OCI-LY3 (cell line): ENCODE measurements around the gene SLCO4A1.

ENCODE experiments used
- H2AFZ ChIP-seq: fragments of 200-600, 300-600 bp; shearing (Covaris generic); 2 replicates; pipeline ENCODE4 v1.6.0; 2014; ENCODE audit warnings: antibody characterized with exemption, low read depth, low read length
- H3K27ac ChIP-seq: fragments of 200-600, 300-600 bp; sonication (generic); 2 replicates; pipeline ENCODE4 v1.5.1; 2014; ENCODE audit warnings: mild to moderate bottlenecking, low read length, moderate library complexity, mixed read lengths
- H3K27me3 ChIP-seq: fragments of 200-600, 300-600 bp; sonication (generic); 2 replicates; pipeline ENCODE4 v1.6.1; 2014; ENCODE audit warnings: low read depth, low read length, mixed read lengths
- H3K36me3 ChIP-seq: fragments of 200-600, 300-600 bp; sonication (generic); replicated peaks from 2 replicates; pipeline ENCODE3; 2014; ENCODE audit warnings: low read depth, low read length, mixed read lengths
- H3K4me1 ChIP-seq: fragments of 300-600, 200-600 bp; sonication (generic); 2 replicates; pipeline ENCODE4 v1.6.1; 2014; ENCODE audit warnings: low read length, mixed read lengths
- H3K4me2 ChIP-seq: fragments of 200-600, 300-600 bp; sonication (generic); 2 replicates; pipeline ENCODE4 v1.6.1; 2014; ENCODE audit warnings: low read length, mixed read lengths
- H3K4me3 ChIP-seq: fragments of 300-600, 200-600 bp; sonication (generic); 2 replicates; pipeline ENCODE4 v1.5.1; 2014; ENCODE audit warnings: antibody characterized with exemption, mild to moderate bottlenecking, low read length, moderate library complexity
- H3K79me2 ChIP-seq: fragments of 300-600, 200-600 bp; shearing (Covaris generic); 2 replicates; pipeline ENCODE4 v1.6.1; 2014; ENCODE audit warnings: mild to moderate bottlenecking, low read length, mixed read lengths
- H3K9ac ChIP-seq: fragments of 300-600, 200-600 bp; shearing (Covaris generic); 2 replicates; pipeline ENCODE4 v1.6.0; 2014; ENCODE audit warnings: mild to moderate bottlenecking, low read length, moderate library complexity
- H3K9me3 ChIP-seq: fragments of 200-600, 300-600 bp; shearing (Covaris generic); 2 replicates; pipeline ENCODE4 v1.6.1; 2014; ENCODE audit warnings: low read length, mixed read lengths; ENCODE audit not compliant: insufficient read depth
- H4K20me1 ChIP-seq: fragments of 200-600, 300-600 bp; sonication (generic); 2 replicates; pipeline ENCODE4 v1.6.1; 2016; ENCODE audit warnings: low read length, mixed read lengths; ENCODE audit not compliant: insufficient read depth
- EZH2phosphoT487 ChIP-seq: fragments of 200-600 bp; shearing (Covaris generic); IDR thresholded peaks from 2 replicates; pipeline ENCODE4 v1.6.1; 2018; ENCODE audit warnings: antibody characterized with exemption, mixed run types, low read depth
- TF ChIP-seq, protein P1 (sequence below): fragments of 200-600, 300-600 bp; sonication (generic); IDR thresholded peaks from 2 replicates; pipeline ENCODE4 v1.5.1; 2014; ENCODE audit warnings: antibody characterized with exemption, low read length, low read depth

Gene SLCO4A1

DNA sequence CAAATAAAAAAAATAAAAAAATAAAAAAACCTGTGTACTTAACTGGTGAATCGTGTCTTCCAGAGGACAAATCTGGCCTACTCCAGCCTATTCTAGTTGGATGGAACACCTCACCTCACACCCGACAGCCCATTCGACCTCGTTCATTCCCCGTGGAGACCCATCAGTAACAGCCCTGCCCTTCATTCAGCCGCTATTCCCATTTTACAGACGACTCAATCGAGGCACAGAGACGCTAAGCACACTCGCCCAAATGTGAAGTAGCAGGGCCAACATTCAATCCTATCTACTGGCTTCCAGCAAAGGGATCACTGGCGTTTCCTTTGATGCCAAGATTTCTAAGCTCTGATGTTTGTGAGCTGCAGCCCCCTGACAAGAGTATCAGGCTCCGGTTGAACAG, 64.6 kb downstream of the SLCO4A1 start:
- H3K27ac ChIP-seq = no peak overlapping the region
- H3K79me2 ChIP-seq = no peaks in the 10 kb centered on the region
- H3K9ac ChIP-seq = no peak overlapping the region
- no peak for TF ChIP-seq EZH2phosphoT487
- TF ChIP-seq, protein P1, sequence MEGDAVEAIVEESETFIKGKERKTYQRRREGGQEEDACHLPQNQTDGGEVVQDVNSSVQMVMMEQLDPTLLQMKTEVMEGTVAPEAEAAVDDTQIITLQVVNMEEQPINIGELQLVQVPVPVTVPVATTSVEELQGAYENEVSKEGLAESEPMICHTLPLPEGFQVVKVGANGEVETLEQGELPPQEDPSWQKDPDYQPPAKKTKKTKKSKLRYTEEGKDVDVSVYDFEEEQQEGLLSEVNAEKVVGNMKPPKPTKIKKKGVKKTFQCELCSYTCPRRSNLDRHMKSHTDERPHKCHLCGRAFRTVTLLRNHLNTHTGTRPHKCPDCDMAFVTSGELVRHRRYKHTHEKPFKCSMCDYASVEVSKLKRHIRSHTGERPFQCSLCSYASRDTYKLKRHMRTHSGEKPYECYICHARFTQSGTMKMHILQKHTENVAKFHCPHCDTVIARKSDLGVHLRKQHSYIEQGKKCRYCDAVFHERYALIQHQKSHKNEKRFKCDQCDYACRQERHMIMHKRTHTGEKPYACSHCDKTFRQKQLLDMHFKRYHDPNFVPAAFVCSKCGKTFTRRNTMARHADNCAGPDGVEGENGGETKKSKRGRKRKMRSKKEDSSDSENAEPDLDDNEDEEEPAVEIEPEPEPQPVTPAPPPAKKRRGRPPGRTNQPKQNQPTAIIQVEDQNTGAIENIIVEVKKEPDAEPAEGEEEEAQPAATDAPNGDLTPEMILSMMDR = no peak
- H3K27me3 ChIP-seq = peaks cover 18% of the 10 kb centered on the region
- H3K9me3 ChIP-seq = no peaks in the 10 kb centered on the region
- no peak overlapping the region for H3K4me3 ChIP-seq
- no peak overlapping the region for H3K4me2 ChIP-seq
- no peak overlapping the region for H2AFZ ChIP-seq
- H3K36me3 ChIP-seq = no peaks in the 10 kb centered on the region
- no peaks in the 10 kb centered on the region for H3K4me1 ChIP-seq
- H4K20me1 ChIP-seq = no peaks in the 10 kb centered on the region

DNA sequence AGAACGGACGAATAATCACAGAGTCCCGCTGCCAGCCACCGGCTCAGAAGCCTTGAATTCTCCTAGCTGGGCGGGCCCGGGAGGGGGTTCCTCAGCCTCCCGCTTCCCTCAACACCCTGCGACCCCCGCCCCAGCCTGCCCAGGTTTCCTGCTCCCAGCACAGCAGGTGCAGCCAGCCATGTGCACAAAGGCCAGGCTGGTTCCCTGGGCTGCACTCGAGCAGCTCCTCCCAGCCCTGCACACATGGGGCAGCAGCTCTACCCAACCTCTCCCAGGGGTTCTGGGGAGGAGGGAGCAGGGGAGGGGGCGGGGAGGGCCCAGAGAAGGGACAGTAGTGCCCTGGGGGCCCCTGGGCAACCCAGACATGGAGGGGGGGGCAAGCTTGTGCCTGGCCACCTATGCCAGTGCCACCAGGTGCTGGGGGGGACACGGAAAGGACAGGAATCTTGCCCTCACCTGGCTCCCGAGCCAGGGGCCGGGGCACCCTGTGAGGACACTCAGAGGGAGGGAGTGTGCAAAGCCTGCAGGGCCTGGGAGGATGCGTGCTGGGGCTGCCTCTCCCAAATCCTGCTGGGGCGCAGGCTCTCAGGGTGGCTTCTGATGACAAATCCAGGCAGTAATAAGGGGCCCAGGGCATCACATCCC, 65.1 kb downstream of the SLCO4A1 start:
- H3K36me3 ChIP-seq = no peaks in the 10 kb centered on the region
- no peak overlapping the region for H3K4me3 ChIP-seq
- no peak for TF ChIP-seq EZH2phosphoT487
- TF ChIP-seq, protein P1 = no peak
- no peaks in the 10 kb centered on the region for H3K79me2 ChIP-seq
- no peak overlapping the region for H2AFZ ChIP-seq
- no peaks in the 10 kb centered on the region for H3K9me3 ChIP-seq
- no peaks in the 10 kb centered on the region for H4K20me1 ChIP-seq
- H3K4me1 ChIP-seq = no peaks in the 10 kb centered on the region
- H3K27me3 ChIP-seq = peaks cover 16% of the 10 kb centered on the region
- no peak overlapping the region for H3K9ac ChIP-seq
- H3K4me2 ChIP-seq = no peak overlapping the region
- no peak overlapping the region for H3K27ac ChIP-seq

DNA sequence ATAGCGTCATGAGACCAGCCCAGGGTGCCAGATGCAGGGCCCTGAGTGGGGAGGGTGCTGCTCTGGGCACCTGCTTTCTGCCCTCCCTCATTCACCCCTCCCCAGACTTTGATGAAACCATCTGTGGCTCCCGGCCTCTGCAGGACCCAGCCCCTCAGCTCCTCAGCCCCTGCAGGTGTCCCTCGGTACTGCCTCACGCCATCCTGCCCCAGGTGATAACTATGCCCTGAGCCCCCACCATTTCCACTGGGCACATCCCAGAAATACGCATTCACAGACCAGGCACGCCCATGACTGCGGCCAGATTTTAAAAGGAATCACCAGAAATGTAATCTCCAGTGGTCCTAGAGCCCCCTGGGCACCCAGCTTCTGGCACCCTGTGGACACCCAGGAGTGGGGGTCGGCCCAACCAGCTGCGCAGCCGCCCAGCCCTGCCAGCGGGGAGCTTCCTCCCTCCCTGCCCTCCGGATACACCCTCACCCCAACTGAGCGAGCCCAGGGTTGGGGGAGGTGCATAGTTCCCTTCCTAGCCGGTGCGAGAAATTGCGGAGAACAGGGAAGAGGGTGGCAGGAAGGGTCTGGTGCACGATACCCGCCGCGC, 65.7 kb downstream of the SLCO4A1 start:
- no peaks in the 10 kb centered on the region for H3K79me2 ChIP-seq
- no peaks in the 10 kb centered on the region for H3K9me3 ChIP-seq
- no peak overlapping the region for H2AFZ ChIP-seq
- H3K27ac ChIP-seq = no peak overlapping the region
- H3K4me3 ChIP-seq = no peak overlapping the region
- H3K36me3 ChIP-seq = no peaks in the 10 kb centered on the region
- no peak overlapping the region for H3K4me2 ChIP-seq
- H3K27me3 ChIP-seq = peaks cover 10% of the 10 kb centered on the region; the same call in 1 of the 2 replicates
- no peak overlapping the region for H3K9ac ChIP-seq
- TF ChIP-seq, protein P1 = 0 out of 2 replicates have a peak, but pooled peaks have one; percentile 4
- TF ChIP-seq EZH2phosphoT487 = no peak
- H4K20me1 ChIP-seq = no peaks in the 10 kb centered on the region
- H3K4me1 ChIP-seq = no peaks in the 10 kb centered on the region

DNA sequence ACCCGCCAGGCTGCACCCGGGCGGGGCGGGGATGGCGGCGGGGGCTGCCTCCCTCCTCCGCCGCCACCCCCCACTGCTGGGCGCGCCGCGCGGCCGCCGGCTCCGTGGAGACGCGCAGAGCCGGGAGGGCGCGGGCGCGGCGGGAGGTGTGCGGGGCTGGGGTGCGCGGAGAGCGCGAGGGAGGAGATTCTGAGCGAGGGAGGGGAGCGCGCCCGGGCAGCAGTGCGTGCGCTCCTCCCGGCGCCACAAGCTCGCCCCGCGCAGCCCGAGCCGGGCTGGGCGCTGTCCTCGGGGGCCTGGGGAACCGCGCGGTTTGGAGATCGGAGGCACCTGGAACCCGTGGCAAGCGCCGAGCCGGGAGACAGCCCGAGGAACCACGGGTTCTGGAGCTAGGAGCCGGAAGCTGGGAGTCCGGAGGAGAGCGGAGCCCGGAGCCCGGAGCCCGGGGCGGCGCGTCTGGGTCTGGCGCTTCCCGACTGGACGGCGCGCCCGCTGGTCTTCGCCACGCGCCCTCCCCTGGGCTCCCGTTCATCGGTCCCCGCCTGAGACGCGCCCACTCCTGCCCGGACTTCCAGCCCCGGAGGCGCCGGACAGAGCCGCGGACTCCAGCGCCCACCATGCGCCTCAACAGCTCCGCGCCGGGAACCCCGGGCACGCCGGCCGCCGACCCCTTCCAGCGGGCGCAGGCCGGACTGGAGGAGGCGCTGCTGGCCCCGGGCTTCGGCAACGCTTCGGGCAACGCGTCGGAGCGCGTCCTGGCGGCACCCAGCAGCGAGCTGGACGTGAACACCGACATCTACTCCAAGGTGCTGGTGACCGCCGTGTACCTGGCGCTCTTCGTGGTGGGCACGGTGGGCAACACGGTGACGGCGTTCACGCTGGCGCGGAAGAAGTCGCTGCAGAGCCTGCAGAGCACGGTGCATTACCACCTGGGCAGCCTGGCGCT, 66.6 kb downstream of the SLCO4A1 start, which contains the start of gene NTSR1:
Gene NTSR1, plus strand, starts transcription at position 246 of the 946 bp plus-strand sequence. Its CDS starts 372 bp downstream, at position 618.
- no peak within 1 kb of the TSS for H3K27ac ChIP-seq
- no peaks in the 10 kb centered on the region for H3K36me3 ChIP-seq
- no peaks in the 10 kb centered on the region for H3K9me3 ChIP-seq
- H3K4me3 ChIP-seq = no peak within 1 kb of the TSS
- TF ChIP-seq EZH2phosphoT487 = no peak
- TF ChIP-seq, protein P1 = no peak
- H3K27me3 ChIP-seq = 0 out of 2 replicates have a peak, but pooled peaks cover 2% of the 10 kb centered on the region
- H4K20me1 ChIP-seq = no peaks in the 10 kb centered on the region
- H3K79me2 ChIP-seq = no peaks in the 10 kb centered on the region
- no peak within 1 kb of the TSS for H3K4me2 ChIP-seq
- no peak within 1 kb of the TSS for H2AFZ ChIP-seq
- H3K4me1 ChIP-seq = no peaks in the 10 kb centered on the region
- H3K9ac ChIP-seq = no peak within 1 kb of the TSS
